ENCODE data around the gene KLF17. TPM values are rescaled to one million over a fixed set of nuclear protein-coding genes. Genes with fewer than 3 reads are reported as not detected.

Gene KLF17
- total RNA-seq, 1 donor from 2014 or later = not detected

DNA sequence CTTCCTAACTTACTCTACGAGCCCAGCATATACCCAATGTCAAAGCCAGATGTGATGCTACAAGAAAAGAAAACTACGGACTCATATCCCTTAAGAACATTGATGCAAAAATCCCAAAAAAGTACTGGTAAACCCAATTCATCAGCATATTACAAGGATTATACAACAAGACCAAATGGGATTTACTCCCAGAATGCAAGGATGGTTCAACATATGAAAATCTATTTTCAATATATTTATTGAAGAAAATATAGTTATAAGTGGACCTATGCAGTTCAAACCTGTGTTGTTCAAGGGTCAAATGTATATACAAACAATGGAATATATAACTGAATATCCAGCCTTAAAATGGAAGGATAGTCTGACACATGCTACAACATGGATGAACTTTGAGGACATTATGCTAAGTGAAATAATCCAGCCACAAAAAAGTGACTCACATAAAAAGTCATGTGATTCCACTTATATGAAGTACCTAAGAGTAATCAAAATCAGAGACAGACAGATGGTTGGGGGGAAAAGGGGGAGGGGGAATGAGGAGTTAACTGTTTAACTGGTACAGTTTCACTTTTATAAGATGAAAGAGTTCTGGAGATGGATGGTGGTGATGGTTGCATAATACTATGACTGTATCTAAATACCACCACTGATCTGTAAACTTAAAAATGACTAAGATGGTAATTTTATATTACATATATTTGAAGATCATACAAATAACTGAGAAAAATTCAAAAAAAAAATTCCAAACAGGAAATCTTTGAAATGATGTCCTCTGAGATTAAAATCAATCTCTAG is 26.5 kb downstream of the KLF17 start:
- intact Hi-C loops (cut with DNase I) = no loop called here
- ATAC-seq = no peak
- no peak for DNase-seq (ENCODE audit: missing footprints)

DNA sequence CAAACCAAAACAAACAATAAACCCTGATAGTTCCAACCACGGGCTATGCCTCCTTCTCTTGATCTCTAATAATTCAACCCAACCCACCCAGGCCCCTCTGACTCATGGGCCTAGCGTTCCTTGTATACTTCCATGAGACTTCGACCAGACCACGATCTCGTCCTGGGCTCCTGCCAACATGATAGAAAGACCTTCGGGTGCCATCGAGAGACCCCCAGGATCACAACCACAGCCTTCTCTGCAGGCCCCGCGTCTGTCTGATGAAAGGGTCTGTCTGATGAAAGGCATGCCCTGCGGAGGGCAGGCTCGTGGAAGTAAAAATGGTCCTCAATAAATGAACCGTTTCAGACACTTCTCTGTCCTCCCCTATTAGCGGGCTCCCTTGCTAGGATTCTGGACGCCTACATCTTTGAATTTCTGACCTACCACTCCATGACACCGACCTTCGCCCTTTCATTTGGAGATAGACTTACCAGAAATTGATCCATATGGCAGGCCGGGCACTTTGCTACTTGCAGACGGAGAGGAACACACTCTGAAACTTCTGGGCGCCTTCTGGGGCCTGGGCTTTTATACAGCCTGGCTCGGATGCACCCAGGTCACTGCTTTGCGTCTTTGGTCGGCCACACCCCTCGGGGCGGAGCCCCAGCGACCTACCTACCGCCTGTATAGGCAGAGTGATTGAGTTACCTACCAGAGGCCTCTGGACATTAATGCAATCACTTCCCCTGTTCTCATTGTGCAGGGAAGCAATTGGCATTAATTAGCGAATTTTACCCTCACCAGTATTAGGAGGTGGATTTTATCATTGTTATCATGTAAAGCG is 28.1 kb downstream of the KLF17 start:
- intact Hi-C loops (cut with DNase I) = no loop called here
- no peak for DNase-seq (ENCODE audit: missing footprints)
- ATAC-seq = no peak

DNA sequence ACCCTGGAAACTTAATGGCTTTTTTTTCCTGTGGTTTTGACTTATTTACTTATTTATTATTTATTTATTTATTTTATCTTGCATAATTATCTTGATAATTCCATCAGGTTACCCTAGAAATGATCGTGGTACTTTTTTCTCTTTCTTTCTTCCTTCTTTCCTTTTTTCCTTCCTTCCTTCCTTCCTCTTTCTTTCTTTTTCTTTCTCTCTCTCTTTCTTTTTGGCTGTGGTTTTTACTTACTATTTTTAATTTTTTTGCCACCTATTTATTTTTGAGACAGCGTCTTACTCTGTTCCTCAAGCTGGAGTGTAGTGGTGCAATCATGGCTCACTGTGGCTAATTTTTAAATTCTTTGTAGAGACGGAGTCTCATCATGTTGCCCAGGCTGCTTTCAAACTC is 29.0 kb downstream of the KLF17 start:
- DNase-seq (ENCODE audit: missing footprints) (no peak), ATAC-seq (no peak)
- intact Hi-C loops (cut with DNase I) = no loop called here

DNA sequence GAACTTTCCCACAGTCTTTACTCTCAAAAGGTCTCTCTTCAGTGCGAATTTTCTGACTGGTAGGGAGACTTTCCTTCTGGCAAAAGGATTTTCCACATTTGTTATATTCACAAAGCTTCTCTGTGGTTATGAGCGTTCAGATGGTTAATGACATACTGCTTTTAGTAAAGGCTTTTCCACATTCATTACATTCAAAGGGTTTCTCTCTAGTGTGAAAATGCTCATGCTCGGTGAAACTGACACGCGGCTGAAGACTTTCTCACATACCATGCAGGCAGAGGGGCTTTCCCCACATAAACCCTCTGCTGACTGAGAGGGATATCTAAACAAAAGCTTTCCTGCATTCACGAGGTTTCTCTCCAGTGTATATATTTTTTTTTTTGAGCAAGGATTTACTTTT is 32.7 kb downstream of the KLF17 start:
- ATAC-seq (no peak), DNase-seq (ENCODE audit: missing footprints) (no peak)
- intact Hi-C loops (cut with DNase I) = no loop called here

DNA sequence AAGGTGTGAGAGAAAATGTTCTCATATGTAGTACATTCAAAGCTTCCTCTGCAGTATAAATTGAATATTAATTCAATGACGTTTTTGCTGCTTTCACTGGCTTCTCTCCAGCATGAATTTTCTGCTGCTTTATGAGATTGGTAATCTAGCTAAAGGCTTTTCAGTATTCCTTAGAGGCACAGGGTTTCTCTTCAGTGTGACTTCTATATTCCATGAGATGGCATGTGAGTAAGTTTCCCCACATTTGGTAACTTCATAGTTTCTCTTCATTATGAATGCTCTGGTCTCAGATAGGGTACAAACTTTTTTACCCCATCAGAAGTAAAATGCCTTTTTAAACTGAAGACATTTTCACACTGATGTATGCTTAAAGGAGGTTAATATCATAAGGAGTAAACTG is 33.2 kb downstream of the KLF17 start:
- no peak for ATAC-seq
- intact Hi-C loops (cut with DNase I) = no loop called here
- DNase-seq (ENCODE audit: missing footprints) = no peak

DNA sequence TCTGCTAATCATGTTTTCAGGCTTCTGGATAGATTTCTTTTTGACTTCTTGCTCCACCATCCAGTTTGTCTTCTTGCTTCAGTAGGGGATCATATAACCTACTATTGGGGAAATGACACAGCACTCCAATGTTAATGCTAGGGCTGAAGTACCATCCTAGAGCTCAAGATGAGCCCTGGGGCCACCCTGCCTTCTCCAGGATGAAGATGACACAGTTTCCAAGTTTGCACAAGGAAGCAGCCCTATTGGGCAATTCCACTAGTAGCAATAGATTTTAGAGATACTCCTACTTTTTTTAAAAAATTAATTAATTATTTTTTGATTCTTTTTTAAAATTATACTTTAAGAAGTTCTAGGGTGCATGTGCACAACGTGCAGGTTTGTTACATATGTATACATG is 34.1 kb downstream of the KLF17 start:
- DNase-seq (ENCODE audit: missing footprints) (no peak), ATAC-seq (no peak)
- intact Hi-C loops (cut with DNase I) = no loop called here

DNA sequence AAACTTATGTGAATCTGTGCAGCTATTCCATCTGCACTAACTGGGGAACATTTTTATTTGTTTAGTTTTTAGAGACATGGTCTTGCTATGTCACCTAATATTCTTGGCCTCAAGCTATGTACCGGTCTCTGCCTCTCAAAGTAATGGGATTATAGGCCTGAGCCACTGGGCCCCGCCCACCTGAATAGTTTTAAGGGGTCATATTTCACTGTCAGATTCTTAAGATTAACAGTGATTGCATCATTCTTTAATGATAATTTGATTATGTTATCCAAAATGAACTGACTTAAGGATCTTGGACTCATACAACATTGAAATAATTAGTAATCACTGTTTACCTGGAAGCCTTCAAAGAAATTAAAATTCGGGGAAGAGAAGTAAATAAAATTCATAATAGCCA is 35.4 kb downstream of the KLF17 start:
- DNase-seq (ENCODE audit: missing footprints) = no peak
- no peak for ATAC-seq
- intact Hi-C loops (cut with DNase I) = no loop called here

DNA sequence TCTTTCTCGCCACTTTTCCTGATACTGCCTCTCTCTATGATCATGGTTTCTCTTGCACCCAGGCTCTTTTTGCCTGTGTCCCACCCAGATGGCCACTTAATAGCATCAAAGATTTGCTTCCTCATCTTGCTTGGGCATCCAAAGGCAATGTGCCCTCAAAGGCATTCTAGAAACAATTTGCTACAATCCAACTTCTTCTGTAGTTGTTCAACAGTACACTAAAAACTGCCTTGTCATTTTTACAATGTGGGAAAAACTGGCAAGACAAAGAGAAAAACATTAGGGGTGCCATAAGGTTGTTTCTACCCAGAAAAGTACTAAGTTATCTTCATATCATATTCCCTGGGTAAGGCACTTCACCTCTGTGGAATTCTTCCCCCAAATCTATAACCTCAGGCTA is 39.3 kb downstream of the KLF17 start:
- intact Hi-C loops (cut with DNase I) = no loop called here
- no peak for ATAC-seq
- no peak for DNase-seq (ENCODE audit: missing footprints)

DNA sequence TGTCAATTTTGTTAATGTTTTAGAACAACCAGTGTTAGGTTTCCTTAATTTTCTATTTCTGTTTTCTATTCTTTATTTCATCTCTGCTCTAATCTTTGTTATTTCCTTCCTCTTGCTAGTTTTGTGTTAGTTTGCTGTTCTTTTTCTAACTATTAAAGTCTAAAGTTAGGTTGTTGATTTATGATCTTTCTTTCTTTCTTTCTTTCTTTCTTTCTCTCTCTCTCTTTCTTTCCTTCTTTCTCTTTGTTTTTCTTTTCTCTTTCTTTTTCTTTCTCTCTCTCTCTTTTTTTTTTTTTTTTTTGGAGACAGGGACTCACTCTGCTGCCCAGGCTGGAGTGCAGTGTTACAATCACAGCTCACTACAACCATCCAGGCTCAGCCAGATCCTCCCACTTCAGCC is 40.2 kb downstream of the KLF17 start:
- intact Hi-C loops (cut with DNase I) = no loop called here
- DNase-seq (ENCODE audit: missing footprints) (no peak), ATAC-seq (no peak)

DNA sequence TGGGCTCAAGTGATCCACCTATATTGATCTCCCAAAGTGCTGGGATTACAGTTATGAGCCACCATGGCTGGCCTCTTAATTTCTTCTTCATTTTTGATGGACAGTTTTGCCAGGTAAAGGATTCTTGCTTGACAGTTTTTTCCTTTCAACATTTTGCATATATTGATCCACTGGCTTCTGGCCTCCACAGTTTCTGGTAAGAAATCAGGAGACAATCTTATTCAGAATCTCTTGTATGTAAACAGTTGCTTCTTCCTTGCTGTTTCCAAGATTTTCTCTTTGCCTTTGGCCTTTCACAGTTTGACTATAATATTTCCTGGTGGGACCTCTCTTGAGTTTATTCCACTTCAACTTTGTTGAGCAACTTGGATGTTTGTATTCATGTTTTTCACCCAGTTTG is 42.9 kb downstream of the KLF17 start:
- intact Hi-C loops (cut with DNase I) = no loop called here
- DNase-seq (ENCODE audit: missing footprints) = no peak
- no peak for ATAC-seq

DNA sequence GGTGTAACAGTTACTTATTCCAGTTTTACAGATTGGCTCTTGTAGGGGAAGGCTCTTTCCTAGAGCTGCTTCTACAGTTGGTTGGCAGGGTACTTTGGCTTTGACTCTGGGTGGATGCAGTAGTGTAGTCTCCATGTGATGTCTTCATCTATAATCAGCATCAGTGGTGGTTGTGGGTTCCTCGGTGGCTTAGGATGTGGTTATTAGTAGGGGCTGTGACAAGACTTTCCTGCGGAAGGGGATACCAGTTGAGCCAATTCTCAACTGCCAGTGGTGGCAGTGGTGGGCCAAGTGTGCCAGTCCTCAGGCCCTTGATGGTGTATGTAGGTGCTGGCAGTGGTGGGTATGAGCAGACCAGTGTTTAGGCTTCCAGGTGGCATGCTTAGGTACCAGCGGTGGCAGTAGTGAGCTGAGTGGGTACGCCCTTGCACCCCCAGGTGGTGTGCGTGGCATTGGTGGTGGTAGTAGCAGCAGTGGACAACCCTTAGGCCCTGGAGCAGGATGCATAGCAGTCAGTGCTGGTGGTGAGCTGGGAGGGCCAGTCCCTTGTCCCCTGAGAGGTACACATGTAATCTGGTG is 50.0 kb downstream of the KLF17 start:
- DNase-seq (ENCODE audit: missing footprints) = no peak
- no peak for ATAC-seq
- intact Hi-C loops (cut with DNase I) = no loop called here

DNA sequence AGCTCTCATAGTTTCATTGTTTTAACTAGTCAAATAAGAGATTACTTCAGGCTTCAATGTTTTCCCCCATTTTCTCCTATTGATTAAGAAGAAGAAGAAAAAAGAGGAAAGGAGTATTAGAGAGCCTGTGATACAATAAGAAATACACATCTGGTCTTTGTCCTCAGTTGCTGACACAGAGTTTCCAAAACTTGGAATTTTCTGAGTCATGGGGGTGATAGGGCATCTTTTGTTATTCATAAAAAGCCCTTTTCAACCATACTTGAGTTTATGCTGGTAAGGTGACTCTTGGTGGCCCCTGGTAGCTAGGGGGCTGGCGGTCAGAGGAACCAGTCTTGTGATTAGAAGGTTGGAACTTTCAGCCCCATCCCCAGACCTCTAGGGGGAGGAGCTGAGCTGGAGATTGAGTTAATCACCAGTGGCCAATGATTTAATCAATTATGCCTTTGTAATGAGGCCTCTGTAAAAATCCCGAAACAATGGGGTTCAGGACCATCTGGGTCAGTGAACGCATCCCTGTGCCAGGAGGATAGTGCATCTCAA is 51.7 kb downstream of the KLF17 start:
- no peak for DNase-seq (ENCODE audit: missing footprints)
- ATAC-seq = no peak
- intact Hi-C loops (cut with DNase I) = no loop called here

DNA sequence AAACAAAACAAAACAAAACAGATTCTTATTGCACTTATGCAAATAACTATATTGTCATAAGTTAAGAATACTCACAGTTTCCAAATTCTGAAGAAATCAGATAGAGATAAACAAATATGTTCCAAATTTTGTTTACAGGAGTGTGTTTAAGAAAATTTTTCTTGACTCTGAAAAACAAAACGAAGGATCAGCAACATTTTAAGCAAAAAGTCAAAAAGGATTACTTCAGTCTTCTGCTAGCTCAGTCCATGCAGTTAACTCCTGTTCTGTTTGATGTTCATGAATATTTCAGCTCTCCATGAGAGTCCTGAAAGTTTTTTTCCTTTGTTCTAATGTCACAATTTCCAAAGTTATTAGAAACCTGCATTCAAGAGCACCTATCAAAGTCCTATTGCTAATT is 56.0 kb downstream of the KLF17 start:
- ATAC-seq (no peak), DNase-seq (ENCODE audit: missing footprints) (no peak)
- intact Hi-C loops (cut with DNase I) = no loop called here

Other genes with a start within 250 kb of the KLF17 start
- 0.49 TPM for gene ARTN, start 185.0 kb upstream of the KLF17 start, total RNA-seq
- gene IPO13, start 171.9 kb upstream of the KLF17 start, total RNA-seq = 56.9 TPM
- 14.8 TPM for gene DPH2, start 148.8 kb upstream of the KLF17 start, total RNA-seq
- 84.5 TPM for gene ATP6V0B, start 143.9 kb upstream of the KLF17 start, total RNA-seq
- 39.1 TPM for gene B4GALT2, start 139.6 kb upstream of the KLF17 start, total RNA-seq
- gene CCDC24, start 127.2 kb upstream of the KLF17 start, total RNA-seq = 0.89 TPM
- gene SLC6A9, start 87.4 kb upstream of the KLF17 start, total RNA-seq = 1.5 TPM
- gene KLF18, start 22.8 kb downstream of the KLF17 start, total RNA-seq = not detected
- 27.5 TPM for gene DMAP1, start 94.7 kb downstream of the KLF17 start, total RNA-seq
- gene ERI3, start 236.4 kb downstream of the KLF17 start, total RNA-seq = 52.7 TPM

Measured in Right ventricle myocardium inferior (tissue), 1 donor.